Esophagus squamous epithelium (tissue), 5 donors: ENCODE data around the gene ZNF567. TPM values are rescaled to one million over a fixed set of nuclear protein-coding genes. Genes with fewer than 3 reads are reported as not detected.
"Not testable (repeated sequence)": the region's sequence is repeated elsewhere in the genome, so short reads cannot be mapped to it uniquely, and the experiment has no call there.

Source experiments
- DNase-seq: peaks from one replicate; lab custom pipeline; 2025; lab: John Stamatoyannopoulos, UW
- H3K27ac ChIP-seq, 4 donors: fragments of 200-600 bp; sonication (generic); one replicate each; pipeline ENCODE4 v1.5.1; 2016 to 2019; ENCODE audit warnings: mild to moderate bottlenecking in 1 of 4
- H3K27me3 ChIP-seq, 4 donors: fragments of 200-600 bp; sonication (generic); 1 replicate in 3 of 4; 2 replicates in 1 of 4; pipeline versions ENCODE4 v1.5.1 to v1.6.0; 2017 to 2021; ENCODE audit warnings: antibody characterized with exemption in 1 of 4
- H3K36me3 ChIP-seq, 3 donors: fragments of 200-600 bp; sonication (generic); one replicate each; pipeline ENCODE4 v1.5.1; 2016 to 2019
- H3K4me1 ChIP-seq, 3 donors: fragments of 200-600 bp; sonication (generic); one replicate each; pipeline ENCODE4 v1.5.1; 2017 to 2019
- H3K4me3 ChIP-seq, 4 donors: fragments of 200-600 bp; sonication (generic); 1 replicate in 3 of 4; 2 replicates in 1 of 4; pipeline ENCODE4 v1.5.1; 2016 to 2019; ENCODE audit warnings: mild to moderate bottlenecking in 2 of 4, moderate library complexity in 1 of 4
- H3K9me3 ChIP-seq, 3 donors: fragments of 200-600 bp; sonication (generic); one replicate each; pipeline ENCODE4 v1.5.1; 2016 to 2019
- CTCF ChIP-seq, 6 experiments: fragments of 450-650 bp in 4 of 6; fragments of 200-600 bp in 2 of 6; sonication (generic) in 2 of 6; IDR thresholded peaks; one replicate each; pipeline ENCODE4 v1.5.1; 2016 to 2019; ENCODE audit warnings: antibody characterized with exemption in 6 of 6, mild to moderate bottlenecking in 4 of 6, moderate library complexity in 4 of 6
- POLR2A ChIP-seq, 4 donors: fragments of 450-650 bp; IDR thresholded peaks; one replicate each; pipeline ENCODE4 v1.6.1; 2017; ENCODE audit warnings: antibody characterized with exemption in 4 of 4, mild to moderate bottlenecking in 4 of 4, moderate library complexity in 3 of 4
- WGBS, 2 donors: methylation state at CpG; one replicate each; pipeline ENCODE4 v1.1.5; 2018; 5-methylcytosine and 5-hydroxymethylcytosine counted together
- intact Hi-C: fragments of 100-400 bp; cut with DNase I; formaldehyde crosslinking; loops from one replicate; pipeline ENCODE4 v1.15.0; 2022
- total RNA-seq, 4 donors: library from RNA; depleted of rRNA; stranded (reverse); fragments of >200 nt; gene quantifications; one replicate each; pipeline ENCODE4 v1.1.0, GENCODE V29; 2016
- donor health status: DM: yes; HTN: yes; CAD: no.

Gene ZNF567
- total RNA-seq, 4 donors from 2014 or later, result 2.2 to 6.7 (median 3.1) TPM

- H3K36me3 ChIP-seq, result peaks cover 0 to 90% (median 4%) of the 10 kb centered on the region in 3 donors
- no peaks in the 10 kb centered on the region for H3K4me1 ChIP-seq
- WGBS, 2 donors, result 95 to 97% methylated on average over 10 of the region's 10 CpGs
- peaks cover 9 to 100% (median 91%) of the 10 kb centered on the region in 3 donors for H3K9me3 ChIP-seq
- peak overlapping the region in 1 of 4 donors; percentile 17 for H3K4me3 ChIP-seq
- no peak for DNase-seq
- no peaks in the 10 kb centered on the region for H3K27me3 ChIP-seq
- intact Hi-C loops, result no loop called here
- no peak overlapping the region for H3K27ac ChIP-seq
- TF ChIP-seq CTCF (IDR thresholded peaks at IDR 0.05), result no peak
- TF ChIP-seq POLR2A (IDR thresholded peaks at IDR 0.05), result no peak
Observed at GRCh38 chr19:36748431-36749275, 61.2 kb downstream of the ZNF567 start.

GRCh38 chr19:36749613-36750012 lies 62.2 kb downstream of the ZNF567 start:
- H3K27ac ChIP-seq, H3K4me3 ChIP-seq, DNase-seq, H3K27me3 ChIP-seq, intact Hi-C loops, H3K4me1 ChIP-seq: not testable (repeated sequence)
- WGBS, 2 donors, result 90 to 94% methylated on average over 8 of the region's 8 CpGs
- Histone ChIP-seq H3K9me3 (peaks cover 5 to 100% (median 91%) of the 10 kb centered on the region in 3 donors), H3K36me3 (peaks cover 0 to 99% (median 4%) of the 10 kb centered on the region in 3 donors)

- H3K36me3 ChIP-seq, result peaks cover 0 to 99% (median 4%) of the 10 kb centered on the region in 3 donors
- TF ChIP-seq POLR2A (IDR thresholded peaks at IDR 0.05) (no peak), CTCF (IDR thresholded peaks at IDR 0.05) (no peak)
- intact Hi-C loops, result no loop called here
- H3K27ac ChIP-seq, result no peak overlapping the region
- no peak for DNase-seq
- peaks cover 5 to 100% (median 92%) of the 10 kb centered on the region in 3 donors for H3K9me3 ChIP-seq
- H3K4me3 ChIP-seq, result peak overlapping the region in 1 of 4 donors; percentile 7
- whole genome bisulfite sequencing, 2 donors, result 93 to 97% methylated on average over 4 of the region's 4 CpGs
- no peaks in the 10 kb centered on the region for H3K27me3 ChIP-seq
- no peaks in the 10 kb centered on the region for H3K4me1 ChIP-seq
Observed at GRCh38 chr19:36750066-36750691, 62.8 kb downstream of the ZNF567 start.

Other genes with a start within 250 kb of the ZNF567 start
- gene ZNF566, start 198.1 kb upstream of the ZNF567 start, total RNA-seq, result 10 to 100 TPM in 1 of 4 donors, 1 to 10 TPM in 3; 4.5 to 13.0 (median 7.4) TPM
- 10 to 100 TPM in 1 of 4 donors, 1 to 10 TPM in 3; 3.7 to 13.4 (median 7.4) TPM for gene ZNF260, start 159.3 kb upstream of the ZNF567 start, total RNA-seq
- gene ZNF529, start 114.3 kb upstream of the ZNF567 start, total RNA-seq, result 10 to 100 TPM in 1 of 4 donors, 1 to 10 TPM in 3; 3.2 to 12.8 (median 3.6) TPM
- gene ZNF382, start 82.3 kb upstream of the ZNF567 start, total RNA-seq, result 1 to 10 TPM in 2 of 4 donors, under 1 TPM in 2; 0.53 to 4.4 (median 0.89) TPM
- gene ZNF461, start 20.8 kb upstream of the ZNF567 start, total RNA-seq, result 10 to 100 TPM in 1 of 4 donors, 1 to 10 TPM in 3; 1.4 to 12.6 (median 4.1) TPM
- 1 to 10 TPM in 2 of 4 donors, under 1 TPM in 2; 0.15 to 5.0 (median 0.90) TPM for gene ZNF850, start 85.2 kb downstream of the ZNF567 start, total RNA-seq
- gene ZNF790, start 150.8 kb downstream of the ZNF567 start, total RNA-seq, result 1 to 10 TPM; 2.4 to 7.1 (median 4.1) TPM
- gene ZNF345, start 163.3 kb downstream of the ZNF567 start, total RNA-seq, result 10 to 100 TPM in 1 of 4 donors, 1 to 10 TPM in 2, under 1 TPM in 1; 0.87 to 10.3 (median 1.4) TPM
- gene ZNF829, start 228.7 kb downstream of the ZNF567 start, total RNA-seq, result 1 to 10 TPM in 3 of 4 donors, under 1 TPM in 1; 0.70 to 2.7 (median 1.9) TPM
- 1 to 10 TPM; 2.8 to 9.3 (median 4.1) TPM for gene ZNF568, start 228.7 kb downstream of the ZNF567 start, total RNA-seq